Measurements from ENCODE around the gene PIP5K1B.

DNA sequence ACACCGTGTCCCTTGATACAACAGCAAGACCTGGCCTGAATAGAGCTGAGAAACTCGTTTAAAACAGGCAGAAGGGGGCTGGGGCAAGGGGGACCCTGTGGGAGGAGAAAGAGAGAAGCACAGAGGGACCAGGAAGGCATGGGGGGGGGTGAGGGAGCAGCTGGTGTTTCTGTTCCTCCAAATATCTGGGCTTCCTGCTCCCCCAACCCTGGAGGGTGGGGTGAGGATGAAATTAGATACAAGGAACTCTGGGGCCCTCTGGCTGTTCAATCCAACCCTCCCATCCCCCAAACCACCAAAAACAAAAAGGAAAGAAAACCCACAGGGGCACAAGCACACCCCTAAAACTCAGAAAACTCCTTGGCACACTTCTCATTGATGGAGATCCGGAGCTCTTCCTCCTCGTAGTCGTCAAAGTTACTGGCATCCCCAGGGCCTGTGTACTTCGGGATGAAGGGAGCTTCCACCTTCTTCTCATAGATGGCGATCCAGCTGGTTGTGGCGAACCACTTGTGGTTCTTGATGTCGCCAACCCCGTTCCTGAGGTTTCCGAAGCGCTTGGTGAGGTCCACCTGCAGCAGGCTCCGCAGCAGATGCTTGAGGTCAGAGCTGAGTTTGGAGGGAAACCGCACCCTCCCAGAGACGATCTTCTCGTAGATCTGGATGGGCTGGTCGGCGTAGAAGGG is 307.8 kb downstream of the PIP5K1B start:
- TF ChIP-seq SUZ12 (IDR thresholded peaks at IDR 0.05; ENCODE audit: extremely low read depth, insufficient read depth, insufficient read length) (no peak), YY1 (IDR thresholded peaks at IDR 0.05; ENCODE audit: insufficient read depth, insufficient read length) (no peak), ZNF274 (IDR thresholded peaks at IDR 0.05; ENCODE audit: low read depth, low read length) (no peak)

Measured in NT2/D1 (cell line).